Frontal cortex (tissue), 4 donors: ENCODE data around the gene JPH4. TPM values are rescaled to one million over a fixed set of nuclear protein-coding genes. Genes with fewer than 3 reads are reported as not detected.
A peak's percentile ranks its signal among the peaks of the same experiment; 100 is the strongest.

Experiments
- DNase-seq, 2 donors: peaks; one replicate each; pipeline ENCODE4 v3.0.0; 2012; ENCODE audit warnings: low spot score in 2 of 2
- FAIRE-seq: peaks from 2 replicates; lab custom pipeline; 2012; peaks lifted over from hg19 to GRCh38; lab: Jason Lieb, UNC
- total RNA-seq: library from RNA; depleted of rRNA; stranded (reverse); fragments of >200 nt; gene quantifications from one replicate; pipeline ENCODE4 v1.2.3, GENCODE V29; 2014
- donor health status: control.
- donor health status: control.
- donor health status: control.

JPH4 gene
- total RNA-seq = 32.2 TPM

- no peak for FAIRE-seq
Measured at GRCh38 chr14:23578560-23579310, at the start of gene JPH4. Gene JPH4, minus strand, starts transcription at chr14:23578790. Its CDS starts 1,337 bp downstream, at chr14:23577453.

GRCh38 chr14:23627961-23628360, 49.4 kb upstream of the JPH4 start:
- no peak for DNase-seq
- no peak for FAIRE-seq

More at GRCh38 chr14:23578560-23579310, at the start of gene JPH4:
- peak; percentile 59 to 63 for DNase-seq

GRCh38 chr14:23626946-23627345, 48.4 kb upstream of the JPH4 start:
- no peak for FAIRE-seq
- DNase-seq = no peak

- DNase-seq (no peak), FAIRE-seq (no peak)
Measured at GRCh38 chr14:23624830-23625404, 46.3 kb upstream of the JPH4 start.

GRCh38 chr14:23623962-23624361, 45.4 kb upstream of the JPH4 start:
- no peak for DNase-seq
- FAIRE-seq = no peak

- FAIRE-seq = no peak
- no peak for DNase-seq
Measured at GRCh38 chr14:23622990-23623389, 44.4 kb upstream of the JPH4 start.

GRCh38 chr14:23621932-23622730, 43.5 kb upstream of the JPH4 start:
- DNase-seq (no peak), FAIRE-seq (no peak)

- no peak for DNase-seq
- FAIRE-seq = no peak
Measured at GRCh38 chr14:23621204-23621931, 42.8 kb upstream of the JPH4 start.

GRCh38 chr14:23620177-23620702, 41.6 kb upstream of the JPH4 start:
- no peak for FAIRE-seq
- no peak for DNase-seq

GRCh38 chr14:23618415-23618988, 39.9 kb upstream of the JPH4 start:
- FAIRE-seq (no peak), DNase-seq (no peak)

- DNase-seq (no peak), FAIRE-seq (no peak)
Measured at GRCh38 chr14:23617539-23617938, 38.9 kb upstream of the JPH4 start.

- no peak for FAIRE-seq
- no peak for DNase-seq
Measured at GRCh38 chr14:23615856-23616255, 37.3 kb upstream of the JPH4 start.

- DNase-seq = no peak
- FAIRE-seq = no peak
Measured at GRCh38 chr14:23614395-23614828, 35.8 kb upstream of the JPH4 start.

- DNase-seq = no peak
- no peak for FAIRE-seq
Measured at GRCh38 chr14:23613242-23614070, 34.9 kb upstream of the JPH4 start.

- FAIRE-seq = no peak
- DNase-seq = no peak
Measured at GRCh38 chr14:23612802-23613201, 34.2 kb upstream of the JPH4 start.

GRCh38 chr14:23612354-23612732, 33.8 kb upstream of the JPH4 start:
- DNase-seq = no peak
- FAIRE-seq = no peak

GRCh38 chr14:23610815-23611289, 32.3 kb upstream of the JPH4 start:
- DNase-seq = no peak
- FAIRE-seq = no peak

GRCh38 chr14:23610090-23610814, 31.7 kb upstream of the JPH4 start:
- FAIRE-seq (no peak), DNase-seq (no peak)
